Left ventricle myocardium inferior (tissue), 1 donor: ENCODE data around the gene MYO18B. TPM values are rescaled to one million over a fixed set of nuclear protein-coding genes. Genes with fewer than 3 reads are reported as not detected.

Experiments
- DNase-seq: peaks from one replicate; pipeline ENCODE4 v3.0.0-alpha.2; 2020
- H3K27ac ChIP-seq: fragments of 200-600 bp; replicated peaks from 2 replicates; pipeline ENCODE4 v1.8.0; 2021
- H3K27me3 ChIP-seq: fragments of 200-600 bp; 2 replicates; pipeline ENCODE4 v1.8.0; 2021; ENCODE audit warnings: low read depth
- H3K36me3 ChIP-seq: fragments of 200-600 bp; 2 replicates; pipeline ENCODE4 v1.8.0; 2021
- H3K4me1 ChIP-seq: fragments of 200-600 bp; 2 replicates; pipeline ENCODE4 v1.8.0; 2021
- H3K4me3 ChIP-seq: fragments of 200-600 bp; 2 replicates; pipeline ENCODE4 v1.8.0; 2021; ENCODE audit warnings: mild to moderate bottlenecking, moderate library complexity
- H3K9me3 ChIP-seq: fragments of 200-600 bp; replicated peaks from 2 replicates; pipeline ENCODE4 v1.8.0; 2021
- CTCF ChIP-seq: fragments of 200-600 bp; IDR thresholded peaks from 2 replicates; pipeline ENCODE4 v1.8.0; 2021; ENCODE audit warnings: antibody characterized with exemption, mild to moderate bottlenecking, borderline replicate concordance
- intact Hi-C: fragments of 100-400 bp; cut with micrococcal nuclease; formaldehyde crosslinking; loops from one replicate; pipeline ENCODE4 v1.11.0; 2022
- total RNA-seq: library from RNA; stranded (reverse); fragmentation: NEBNext Ultra II Directional; extraction: Animal tissue kit (Norgen Biotek cat#: 25700); gene quantifications from one replicate; pipeline ENCODE4 v1.2.1, GENCODE V29; 2021
- donor health status: DM: no; HTN: yes; CAD: no; lungs with severe emphysema.

MYO18B gene
- total RNA-seq, 1 donor from 2014 or later, result 163 TPM

- Histone ChIP-seq H3K27me3 (no peaks in the 10 kb centered on the region), H3K4me3 (no peak overlapping the region), H3K4me1 (peaks cover 10% of the 10 kb centered on the region), H3K27ac (no peak overlapping the region), H3K9me3 (peaks cover 16% of the 10 kb centered on the region), H3K36me3 (peaks cover 50% of the 10 kb centered on the region)
- TF ChIP-seq CTCF, result no peak
- intact Hi-C loops, result loop anchor here (10.0 kb wide), 1 partner anchor 306 kb away; no protein-coding TSS in a partner anchor
- no peak for DNase-seq
These were observed 28.3 kb downstream of the MYO18B start for GRCh38 chr22:25770333-25770732.

GRCh38 chr22:25772288-25772687, 30.3 kb downstream of the MYO18B start:
- Histone ChIP-seq H3K27me3 (no peaks in the 10 kb centered on the region), H3K9me3 (no peaks in the 10 kb centered on the region), H3K4me3 (no peak overlapping the region), H3K36me3 (peaks cover 38% of the 10 kb centered on the region), H3K27ac (no peak overlapping the region), H3K4me1 (no peaks in the 10 kb centered on the region)
- no peak for DNase-seq
- TF ChIP-seq CTCF, result no peak
- intact Hi-C loops, result loop anchor here (10.0 kb wide), 1 partner anchor 307 kb away; no protein-coding TSS in a partner anchor

GRCh38 chr22:25774575-25775026, 32.6 kb downstream of the MYO18B start:
- H3K9me3 ChIP-seq, result no peaks in the 10 kb centered on the region
- peaks cover 3% of the 10 kb centered on the region for H3K27me3 ChIP-seq
- intact Hi-C loops, result loop anchor here (10.0 kb wide), 1 partner anchor 310 kb away; no protein-coding TSS in a partner anchor
- no peaks in the 10 kb centered on the region for H3K4me1 ChIP-seq
- no peak for DNase-seq
- peak; percentile 40 for TF ChIP-seq CTCF
- H3K27ac ChIP-seq, result no peak overlapping the region
- peaks cover 31% of the 10 kb centered on the region for H3K36me3 ChIP-seq
- H3K4me3 ChIP-seq, result no peak overlapping the region

- intact Hi-C loops, result loop anchor here (10.0 kb wide), 1 partner anchor 311 kb away; no protein-coding TSS in a partner anchor
- peaks cover 29% of the 10 kb centered on the region for H3K36me3 ChIP-seq
- H3K4me3 ChIP-seq, result no peak overlapping the region
- H3K4me1 ChIP-seq, result no peaks in the 10 kb centered on the region
- H3K27me3 ChIP-seq, result peaks cover 10% of the 10 kb centered on the region
- no peak for DNase-seq
- no peak overlapping the region for H3K27ac ChIP-seq
- no peaks in the 10 kb centered on the region for H3K9me3 ChIP-seq
- TF ChIP-seq CTCF, result no peak
These were observed 33.5 kb downstream of the MYO18B start for GRCh38 chr22:25775531-25775930.

- intact Hi-C loops, result loop anchor here (10.0 kb wide), 1 partner anchor 313 kb away; no protein-coding TSS in a partner anchor
These were observed 35.4 kb downstream of the MYO18B start for GRCh38 chr22:25777411-25777810.

More at GRCh38 chr22:25777411-25777810, 35.4 kb downstream of the MYO18B start:
- no peak overlapping the region for H3K4me3 ChIP-seq
- peaks cover 28% of the 10 kb centered on the region for H3K36me3 ChIP-seq
- peaks cover 10% of the 10 kb centered on the region for H3K27me3 ChIP-seq
- DNase-seq, result no peak
- H3K9me3 ChIP-seq, result no peaks in the 10 kb centered on the region
- no peak overlapping the region for H3K27ac ChIP-seq
- H3K4me1 ChIP-seq, result no peaks in the 10 kb centered on the region
- no peak for TF ChIP-seq CTCF
